ENCODE results near the gene PCSK1.
A peak's percentile ranks its signal among the peaks of the same experiment; 100 is the strongest.
"Not testable (repeated sequence)": the region's sequence is repeated elsewhere in the genome, so short reads cannot be mapped to it uniquely, and the experiment has no call there.

PCSK1 gene

DNA sequence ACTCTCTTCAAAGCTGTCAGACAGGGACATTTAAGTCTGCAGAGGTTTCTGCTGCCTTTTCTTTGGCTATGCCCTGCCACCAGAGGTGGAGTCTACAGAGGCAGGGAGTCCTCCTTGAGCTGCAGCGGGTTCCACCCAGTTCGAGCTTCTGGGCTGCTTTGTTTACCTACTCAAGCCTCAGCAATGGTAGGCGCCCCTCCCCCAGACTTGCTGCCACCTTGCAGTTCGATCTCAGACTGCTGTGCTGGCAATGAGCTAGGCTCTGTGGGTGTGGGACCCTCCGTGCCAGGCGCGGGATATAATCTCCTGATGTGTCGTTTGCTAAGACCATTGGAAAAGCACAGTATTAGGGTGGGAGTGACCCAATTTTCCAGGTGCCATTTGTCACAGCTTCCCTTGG is 65.7 kb downstream of the PCSK1 start:
- not testable (repeated sequence) for DNase-seq

- no peak for DNase-seq
Measured at GRCh38 chr5:96354237-96354636, 78.8 kb downstream of the PCSK1 start.

- DNase-seq, result no peak
Measured at GRCh38 chr5:96353220-96353619, 79.8 kb downstream of the PCSK1 start.

GRCh38 chr5:96350678-96351077 is 82.4 kb downstream of the PCSK1 start:
- no peak for DNase-seq

DNA sequence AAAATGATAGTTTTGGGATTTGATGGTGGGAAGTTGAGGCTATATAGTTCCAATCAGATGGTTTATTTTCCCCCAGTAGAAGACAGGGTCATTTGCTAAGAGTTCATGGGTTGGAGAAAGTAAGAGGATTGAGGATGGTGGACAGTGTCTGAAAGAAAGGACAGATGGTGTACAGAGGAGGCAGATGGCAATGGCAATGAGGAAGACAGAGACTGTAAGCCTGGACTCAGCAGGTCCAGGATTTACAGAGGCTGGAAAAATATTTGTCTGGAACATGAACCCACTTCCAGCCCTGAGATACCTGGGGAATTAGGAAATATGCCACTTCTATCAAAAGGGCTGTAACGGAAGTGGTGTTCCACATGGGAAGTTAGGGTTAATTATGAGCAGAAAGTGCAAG is 84.5 kb downstream of the PCSK1 start:
- DNase-seq, result no peak

- no peak for DNase-seq
Measured at GRCh38 chr5:96347502-96348292, 85.4 kb downstream of the PCSK1 start.

DNA sequence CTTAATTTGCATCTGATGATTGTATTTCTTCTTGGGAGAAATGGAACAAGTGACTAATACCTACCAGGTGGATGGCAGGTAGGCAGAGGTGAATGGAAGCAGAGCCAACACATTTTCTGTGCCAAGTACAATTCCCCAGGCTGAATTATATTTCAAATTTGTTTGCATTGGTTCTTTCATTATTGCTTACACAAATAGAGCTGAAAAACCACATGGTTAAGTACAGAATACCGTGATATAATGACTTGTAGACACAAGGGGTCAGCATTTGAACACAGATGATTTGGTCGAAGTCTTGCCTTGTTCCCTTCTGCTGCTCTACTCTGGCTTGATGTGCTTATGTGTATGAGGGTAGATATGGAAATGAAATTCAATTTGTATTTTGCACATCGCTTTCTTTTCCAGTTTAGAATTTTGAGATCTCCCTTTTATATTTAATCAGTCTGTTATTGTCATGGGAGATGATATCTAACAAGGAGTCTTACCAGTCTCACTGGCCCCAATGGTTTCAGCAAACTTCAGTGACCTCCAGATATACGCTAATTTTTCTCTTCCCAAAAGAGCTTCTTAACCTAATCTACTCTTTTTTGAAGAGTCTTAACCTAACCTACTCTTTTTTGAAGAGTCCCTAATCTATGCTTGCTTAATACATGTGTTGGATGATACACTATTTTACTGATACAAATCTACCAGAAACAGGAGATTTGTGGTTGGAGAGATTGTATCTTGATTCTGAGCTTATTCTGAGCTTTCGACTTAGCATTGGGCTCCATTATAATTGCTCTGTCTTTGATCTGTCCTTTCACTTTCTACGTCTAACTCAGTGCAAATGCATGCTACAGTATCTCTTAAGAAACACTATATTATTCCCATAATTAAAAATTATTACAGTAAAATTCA is 88.1 kb downstream of the PCSK1 start:
- peak; percentile 78 for DNase-seq

- no peak for DNase-seq
Measured at GRCh38 chr5:96343094-96343493, 90.0 kb downstream of the PCSK1 start.

DNA sequence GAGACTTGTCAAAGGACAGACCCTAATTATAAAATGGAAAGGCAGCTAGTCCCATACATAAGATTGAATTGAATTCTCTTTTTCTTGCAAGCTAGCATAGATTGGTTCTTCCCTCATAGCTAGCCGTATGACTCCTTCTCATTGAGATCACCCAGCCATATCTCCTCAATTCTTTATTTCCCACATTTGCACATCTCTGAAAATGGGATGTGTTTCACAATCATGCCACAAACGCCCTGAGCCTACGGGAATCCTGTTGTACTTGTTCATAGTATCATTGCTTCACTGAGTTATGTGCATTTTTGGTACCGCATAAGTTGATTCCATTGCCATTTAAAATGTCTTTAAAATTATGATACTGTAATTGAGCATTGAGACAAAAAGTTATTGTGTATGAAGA is 90.5 kb downstream of the PCSK1 start:
- DNase-seq, result no peak
